Measurements from ENCODE around the gene HADH. TPM values are rescaled to one million over a fixed set of nuclear protein-coding genes. Genes with fewer than 3 reads are reported as not detected.
"Not testable (repeated sequence)": the region's sequence is repeated elsewhere in the genome, so short reads cannot be mapped to it uniquely, and the experiment has no call there.

HADH gene
- total and polyA plus RNA-seq, 9 donors = 45.4 to 117 (median 62.5) TPM

- Histone ChIP-seq H3K36me3 (no peaks in the 10 kb centered on the region), H3K27ac (no peak overlapping the region), H3K4me1 (ENCODE audit: insufficient read depth) (peaks cover 9% of the 10 kb centered on the region), H3K27me3 (no peaks in the 10 kb centered on the region), H3K9me3 (no peaks in the 10 kb centered on the region), H3K4me3 (no peak overlapping the region)
- TF ChIP-seq POLR2A (IDR thresholded peaks at IDR 0.05) (no peak), EP300 (IDR thresholded peaks at IDR 0.05) (no peak), CTCF (IDR thresholded peaks at IDR 0.05) (no peak)
- DNase-seq = no peak
- 88 to 96% (median 91%) methylated on average over 2 of the region's 2 CpGs for WGBS, 3 donors
- intact Hi-C loops (cut with DNase I) = no loop called here
Measured at GRCh38 chr4:108008721-108009120, 19.0 kb downstream of the HADH start.

- no peak overlapping the region for H3K27ac ChIP-seq
- intact Hi-C loops (cut with DNase I) = loop anchor here in 1 of 4 donors (10.0 kb wide), 1 partner anchor 565 kb away; no protein-coding TSS in a partner anchor
- WGBS, 3 donors = 76 to 93% (median 85%) methylated on average over 2 of the region's 2 CpGs
Measured at GRCh38 chr4:108010167-108010566, 20.5 kb downstream of the HADH start.

GRCh38 chr4:108012382-108012781 is 22.7 kb downstream of the HADH start:
- H3K4me3 ChIP-seq; H3K36me3 ChIP-seq; H3K4me1 ChIP-seq (ENCODE audit: insufficient read depth); DNase-seq; H3K27me3 ChIP-seq; H3K27ac ChIP-seq; H3K9me3 ChIP-seq: not testable (repeated sequence)
- intact Hi-C loops (cut with DNase I) = loop anchor here in 1 of 4 donors (10.0 kb wide), 1 partner anchor 562 kb away; no protein-coding TSS in a partner anchor
- 95 to 96% (median 96%) methylated on average over 5 of the region's 5 CpGs for WGBS, 3 donors

More at GRCh38 chr4:108010167-108010566, 20.5 kb downstream of the HADH start:
- TF ChIP-seq CTCF (IDR thresholded peaks at IDR 0.05) (no peak), POLR2A (IDR thresholded peaks at IDR 0.05) (no peak), EP300 (IDR thresholded peaks at IDR 0.05) (no peak)
- Histone ChIP-seq H3K4me1 (ENCODE audit: insufficient read depth) (peaks cover 2% of the 10 kb centered on the region), H3K4me3 (no peak overlapping the region), H3K27me3 (no peaks in the 10 kb centered on the region), H3K9me3 (no peaks in the 10 kb centered on the region), H3K36me3 (no peaks in the 10 kb centered on the region)
- no peak for DNase-seq

GRCh38 chr4:108013327-108013726 is 23.6 kb downstream of the HADH start:
- Histone ChIP-seq H3K9me3 (no peaks in the 10 kb centered on the region), H3K4me1 (ENCODE audit: insufficient read depth) (no peaks in the 10 kb centered on the region), H3K27ac (no peak overlapping the region), H3K36me3 (no peaks in the 10 kb centered on the region), H3K27me3 (no peaks in the 10 kb centered on the region), H3K4me3 (no peak overlapping the region)
- intact Hi-C loops (cut with DNase I) = loop anchor here in 1 of 4 donors (10.0 kb wide), 1 partner anchor 561 kb away; no protein-coding TSS in a partner anchor
- no peak for DNase-seq
- TF ChIP-seq POLR2A (IDR thresholded peaks at IDR 0.05) (no peak), EP300 (IDR thresholded peaks at IDR 0.05) (no peak), CTCF (IDR thresholded peaks at IDR 0.05) (no peak)

- Histone ChIP-seq H3K4me1 (ENCODE audit: insufficient read depth) (no peaks in the 10 kb centered on the region), H3K4me3 (no peak overlapping the region), H3K27me3 (no peaks in the 10 kb centered on the region), H3K27ac (no peak overlapping the region), H3K9me3 (no peaks in the 10 kb centered on the region), H3K36me3 (no peaks in the 10 kb centered on the region)
- intact Hi-C loops (cut with DNase I) = loop anchor here in 1 of 4 donors (10.0 kb wide), 1 partner anchor 561 kb away; no protein-coding TSS in a partner anchor
- TF ChIP-seq EP300 (IDR thresholded peaks at IDR 0.05) (no peak), POLR2A (IDR thresholded peaks at IDR 0.05) (no peak), CTCF (IDR thresholded peaks at IDR 0.05) (no peak)
- DNase-seq = no peak
- WGBS, 3 donors = 95 to 99% (median 96%) methylated on average over 5 of the region's 5 CpGs
Measured at GRCh38 chr4:108013955-108014354, 24.3 kb downstream of the HADH start.
